OCI-LY7 (cell line): ENCODE measurements around the gene COPS9. TPM values are rescaled to one million over a fixed set of nuclear protein-coding genes. Genes with fewer than 3 reads are reported as not detected.

ENCODE experiments used
- BruUV-seq: library from RNA; stranded (reverse); fragments of 400-500 nt; replicated peaks from 2 replicates; lab custom pipeline; 2021; lab: Mats Ljungman, UMichigan
- CTCF ChIA-PET: fragments of 300-600 bp; sonication (Branson Sonifier 250); formaldehyde crosslinking; loops from one replicate; lab custom pipeline; 2022; ENCODE audit warnings: antibody characterized with exemption; ENCODE audit not compliant: unreplicated experiment; lab: Charles Lee
- POLR2A ChIA-PET: fragments of 300-600 bp; sonication (Branson Sonifier 250); formaldehyde crosslinking; loops from one replicate; lab custom pipeline; 2022; ENCODE audit warnings: antibody characterized with exemption; lab: Charles Lee
- DNase-seq: peaks from one replicate; pipeline ENCODE4 v3.0.0-alpha.2; 2015; ENCODE audit warnings: low spot score
- H2AFZ ChIP-seq: fragments of 200-600 bp; sonication (generic), shearing (Covaris generic); 2 replicates; pipeline ENCODE4 v1.6.1; 2014; ENCODE audit warnings: mild to moderate bottlenecking, antibody characterized with exemption, low read length, moderate library complexity
- H3K27ac ChIP-seq: fragments of 200-600 bp; sonication (generic); 2 replicates; pipeline ENCODE4 v1.5.1; 2014; ENCODE audit warnings: mixed run types, low read depth, mild to moderate bottlenecking, moderate library complexity, low read length, inconsistent platforms; ENCODE audit not compliant: poor library complexity, severe bottlenecking
- H3K36me3 ChIP-seq: fragments of 200-600 bp; sonication (generic); 2 replicates; pipeline ENCODE4 v1.6.1; 2014; ENCODE audit warnings: mild to moderate bottlenecking, antibody characterized with exemption, low read length, moderate library complexity, mixed read lengths; ENCODE audit not compliant: insufficient read depth
- H3K4me1 ChIP-seq: fragments of 200-600 bp; sonication (generic); 2 replicates; pipeline ENCODE4 v1.5.1; 2014; ENCODE audit warnings: mild to moderate bottlenecking, low read length; ENCODE audit not compliant: insufficient read depth, poor library complexity, severe bottlenecking
- H3K4me2 ChIP-seq: fragments of 200-600 bp; sonication (generic); 2 replicates; pipeline ENCODE4 v1.6.1; 2014; ENCODE audit warnings: mild to moderate bottlenecking, low read length
- H3K4me3 ChIP-seq: fragments of 200-600 bp; sonication (generic); 2 replicates; pipeline ENCODE4 v1.5.1; 2014; ENCODE audit warnings: mild to moderate bottlenecking, low read depth, low read length; ENCODE audit not compliant: poor library complexity, severe bottlenecking
- H3K79me2 ChIP-seq: fragments of 200-600 bp; sonication (generic); 2 replicates; pipeline ENCODE4 v1.6.1; 2016; ENCODE audit warnings: low read depth, mild to moderate bottlenecking, low read length, moderate library complexity, mixed read lengths; ENCODE audit not compliant: insufficient read depth
- H3K9me2 ChIP-seq: fragments of 200-600 bp; sonication (generic); 2 replicates; pipeline ENCODE4 v1.6.1; 2016; ENCODE audit warnings: mild to moderate bottlenecking, low read length, mixed read lengths; ENCODE audit not compliant: insufficient read depth
- H3K9me3 ChIP-seq: fragments of 200-600 bp; sonication (generic); 2 replicates; pipeline ENCODE4 v1.6.1; 2014; ENCODE audit warnings: mild to moderate bottlenecking, mixed run types, low read length, mixed read lengths
- H4K20me1 ChIP-seq: fragments of 200-600 bp; sonication (generic); 2 replicates; pipeline ENCODE4 v1.6.1; 2014; ENCODE audit warnings: mild to moderate bottlenecking, antibody characterized with exemption, low read length, moderate library complexity, mixed read lengths; ENCODE audit not compliant: insufficient read depth
- EZH2phosphoT487 ChIP-seq: fragments of 200-600 bp; sonication (generic); IDR thresholded peaks from 2 replicates; pipeline ENCODE4 v1.6.1; 2018; ENCODE audit warnings: low read depth, borderline replicate concordance, mild to moderate bottlenecking, mixed run types, antibody characterized with exemption, low read length, moderate library complexity, mixed read lengths
- intact Hi-C: fragments of 100-400 bp; cut with micrococcal nuclease; formaldehyde crosslinking; loops from one replicate; pipeline ENCODE4 v1.10.0; 2022; ENCODE audit not compliant: unreplicated experiment
- total RNA-seq, 2 experiments: library from RNA; depleted of rRNA in 1 of 2; stranded (reverse); fragments of >200 nt in 1 of 2; shearing (Covaris generic) in 1 of 2; gene quantifications; 2 replicates each; pipeline ENCODE4 v1.2.3, GENCODE V29; 2014 to 2022
- TF ChIP-seq, protein P1 (sequence below): fragments of 200-600 bp; sonication (generic); conservative IDR thresholded peaks from 2 replicates; pipeline ENCODE4 v1.5.1; 2014; ENCODE audit warnings: mild to moderate bottlenecking, antibody characterized with exemption, low read length, moderate library complexity, mixed read lengths

COPS9 gene
- total RNA-seq, 2 experiments from 2014 or later = 106 to 159 TPM

DNA sequence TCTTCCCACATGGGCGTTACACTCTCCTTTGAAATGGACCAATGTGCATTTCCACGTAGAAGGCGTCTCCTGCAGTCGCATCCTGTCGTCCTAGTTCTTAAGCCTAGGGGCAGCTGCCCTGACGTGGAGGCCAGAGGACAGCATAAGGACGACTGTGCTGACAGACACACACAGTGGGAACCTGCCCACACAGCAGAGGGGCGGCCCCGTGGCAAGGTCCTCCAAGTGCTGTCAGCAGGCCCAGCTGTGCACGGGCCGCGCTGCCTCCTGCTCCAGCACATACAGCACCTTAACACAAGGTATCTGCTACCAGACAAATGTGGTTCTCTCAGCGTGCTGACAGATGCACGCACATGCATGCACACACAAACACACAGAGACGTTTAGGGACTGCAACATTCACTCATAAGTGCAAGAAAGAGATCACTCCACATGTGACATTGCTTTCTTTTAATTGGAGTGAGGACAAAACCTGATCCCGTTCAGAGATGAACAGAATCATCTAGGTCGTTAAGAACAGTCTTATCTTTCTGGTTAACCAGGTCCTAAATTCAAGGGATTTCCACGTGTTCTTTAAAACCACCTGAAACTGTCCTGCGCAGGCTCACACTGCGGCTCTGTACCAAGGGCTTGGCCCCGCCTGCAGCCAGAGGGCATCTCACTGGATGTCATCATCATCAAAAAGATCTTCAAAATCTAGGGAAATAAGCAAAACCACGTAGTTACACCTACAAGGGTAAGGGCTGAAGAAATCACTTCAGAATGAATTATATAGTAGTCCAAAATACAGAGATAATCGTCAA, 5.5 kb downstream of the COPS9 start:
- ChIA-PET POLR2A (no interaction called here), CTCF (no interaction called here)
- Histone ChIP-seq H3K79me2 (peaks cover 18% of the 10 kb centered on the region), H4K20me1 (peaks cover 6% of the 10 kb centered on the region), H3K27ac (no peak overlapping the region), H2AFZ (no peak overlapping the region), H3K9me3 (no peaks in the 10 kb centered on the region), H3K4me1 (peaks cover 10% of the 10 kb centered on the region), H3K4me2 (no peak overlapping the region), H3K9me2 (no peaks in the 10 kb centered on the region), H3K4me3 (no peak overlapping the region), H3K36me3 (peaks cover 69% of the 10 kb centered on the region)
- no peak for DNase-seq
- TF ChIP-seq, protein P1, sequence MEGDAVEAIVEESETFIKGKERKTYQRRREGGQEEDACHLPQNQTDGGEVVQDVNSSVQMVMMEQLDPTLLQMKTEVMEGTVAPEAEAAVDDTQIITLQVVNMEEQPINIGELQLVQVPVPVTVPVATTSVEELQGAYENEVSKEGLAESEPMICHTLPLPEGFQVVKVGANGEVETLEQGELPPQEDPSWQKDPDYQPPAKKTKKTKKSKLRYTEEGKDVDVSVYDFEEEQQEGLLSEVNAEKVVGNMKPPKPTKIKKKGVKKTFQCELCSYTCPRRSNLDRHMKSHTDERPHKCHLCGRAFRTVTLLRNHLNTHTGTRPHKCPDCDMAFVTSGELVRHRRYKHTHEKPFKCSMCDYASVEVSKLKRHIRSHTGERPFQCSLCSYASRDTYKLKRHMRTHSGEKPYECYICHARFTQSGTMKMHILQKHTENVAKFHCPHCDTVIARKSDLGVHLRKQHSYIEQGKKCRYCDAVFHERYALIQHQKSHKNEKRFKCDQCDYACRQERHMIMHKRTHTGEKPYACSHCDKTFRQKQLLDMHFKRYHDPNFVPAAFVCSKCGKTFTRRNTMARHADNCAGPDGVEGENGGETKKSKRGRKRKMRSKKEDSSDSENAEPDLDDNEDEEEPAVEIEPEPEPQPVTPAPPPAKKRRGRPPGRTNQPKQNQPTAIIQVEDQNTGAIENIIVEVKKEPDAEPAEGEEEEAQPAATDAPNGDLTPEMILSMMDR = no peak
- no peak for TF ChIP-seq EZH2phosphoT487
- BruUV-seq = no TSS peak
- intact Hi-C loops = no loop called here

DNA sequence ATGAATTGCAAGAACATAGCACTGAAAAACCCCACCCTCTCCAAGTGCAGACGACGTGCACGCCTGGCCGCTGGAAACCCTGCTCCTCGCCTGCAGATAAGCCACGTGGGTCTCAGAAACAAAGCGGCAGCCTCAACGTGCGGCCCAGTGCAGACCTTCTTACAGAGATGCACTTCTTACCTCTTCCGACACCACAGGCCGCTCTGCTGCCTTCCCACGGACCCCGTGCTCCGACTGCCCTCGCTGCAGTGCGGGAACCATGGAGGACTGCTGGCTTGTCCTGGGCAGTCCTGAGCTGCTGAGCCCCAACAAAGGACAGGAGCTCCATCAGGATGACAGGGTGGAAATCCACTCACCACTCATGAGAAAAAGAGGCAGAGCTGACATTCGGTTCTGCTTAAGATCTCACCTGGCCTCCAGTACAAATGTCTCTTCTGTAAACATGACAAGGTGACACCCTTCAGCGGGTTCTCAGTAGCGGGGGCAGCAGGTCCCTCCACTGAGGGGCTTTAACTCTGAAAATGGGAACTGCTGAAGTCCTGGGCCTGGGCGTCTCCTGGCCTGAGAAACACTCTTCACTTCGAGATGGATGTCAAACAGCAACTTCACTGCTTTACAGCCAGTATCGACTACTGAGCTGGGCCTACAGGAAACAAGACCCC, 6.2 kb downstream of the COPS9 start:
- Histone ChIP-seq H3K4me2 (no peak overlapping the region), H3K4me1 (peaks cover 6% of the 10 kb centered on the region), H3K4me3 (no peak overlapping the region), H2AFZ (no peak overlapping the region), H3K79me2 (peaks cover 10% of the 10 kb centered on the region), H3K9me3 (no peaks in the 10 kb centered on the region), H3K36me3 (peaks cover 69% of the 10 kb centered on the region), H4K20me1 (peaks cover under 1% of the 10 kb centered on the region; the same call in 1 of the 2 replicates), H3K9me2 (no peaks in the 10 kb centered on the region), H3K27ac (no peak overlapping the region)
- TF ChIP-seq, protein P1 = no peak
- TF ChIP-seq EZH2phosphoT487 = no peak
- intact Hi-C loops = no loop called here
- POLR2A ChIA-PET = no interaction called here
- CTCF ChIA-PET = no interaction called here
- BruUV-seq = no TSS peak
- DNase-seq = no peak
